ENCODE measurements around the gene PNPT1. TPM values are rescaled to one million over a fixed set of nuclear protein-coding genes. Genes with fewer than 3 reads are reported as not detected.
"Not testable (repeated sequence)": the region's sequence is repeated elsewhere in the genome, so short reads cannot be mapped to it uniquely, and the experiment has no call there.

PNPT1 gene
- total RNA-seq, 4 donors from 2014 or later, result 5.6 to 10.4 (median 8.9) TPM

GRCh38 chr2:55601849-55602248 is 91.8 kb downstream of the PNPT1 start:
- no peak for DNase-seq (ENCODE audit: low spot score in 2 of 2)
- no peak overlapping the region for H3K4me3 ChIP-seq (ENCODE audit: low read depth, poor library complexity, severe bottlenecking)
- TF ChIP-seq CTCF (IDR thresholded peaks at IDR 0.05) (no peak), POLR2A (IDR thresholded peaks at IDR 0.05) (no peak)
- intact Hi-C loops (cut with DNase I; ENCODE audit: low total_unique reads), result no loop called here

- no peak for DNase-seq (ENCODE audit: low spot score in 2 of 2)
- no peak for TF ChIP-seq CTCF (IDR thresholded peaks at IDR 0.05)
- no peak for TF ChIP-seq POLR2A (IDR thresholded peaks at IDR 0.05)
- intact Hi-C loops (cut with DNase I; ENCODE audit: low total_unique reads), result no loop called here
- WGBS, 2 donors, result 89 to 92% methylated on average over 11 of the region's 11 CpGs
- H3K4me3 ChIP-seq (ENCODE audit: low read depth, poor library complexity, severe bottlenecking), result no peak overlapping the region
Observed at GRCh38 chr2:55598056-55598795, 95.4 kb downstream of the PNPT1 start.

GRCh38 chr2:55596795-55597194 is 96.8 kb downstream of the PNPT1 start:
- intact Hi-C loops (cut with DNase I; ENCODE audit: low total_unique reads); H3K4me3 ChIP-seq (ENCODE audit: low read depth, poor library complexity, severe bottlenecking); DNase-seq (ENCODE audit: low spot score in 2 of 2): not testable (repeated sequence)
- 95 to 96% methylated on average over 6 of the region's 6 CpGs for WGBS, 2 donors

GRCh38 chr2:55595536-55595935 is 98.1 kb downstream of the PNPT1 start:
- intact Hi-C loops (cut with DNase I; ENCODE audit: low total_unique reads), result no loop called here

GRCh38 chr2:55592130-55592529 is 101.5 kb downstream of the PNPT1 start:
- no peak overlapping the region for H3K4me3 ChIP-seq (ENCODE audit: low read depth, poor library complexity, severe bottlenecking)
- 47% methylated on average over 1 of the region's 1 CpG for WGBS, 2 donors
- DNase-seq (ENCODE audit: low spot score in 2 of 2), result no peak
- intact Hi-C loops (cut with DNase I; ENCODE audit: low total_unique reads), result no loop called here
- no peak for TF ChIP-seq POLR2A (IDR thresholded peaks at IDR 0.05)
- TF ChIP-seq CTCF (IDR thresholded peaks at IDR 0.05), result no peak

More at GRCh38 chr2:55595536-55595935, 98.1 kb downstream of the PNPT1 start:
- H3K4me3 ChIP-seq (ENCODE audit: low read depth, poor library complexity, severe bottlenecking), result no peak overlapping the region
- TF ChIP-seq CTCF (IDR thresholded peaks at IDR 0.05) (no peak), POLR2A (IDR thresholded peaks at IDR 0.05) (no peak)
- DNase-seq (ENCODE audit: low spot score in 2 of 2), result no peak

GRCh38 chr2:55590810-55591440 is 102.7 kb downstream of the PNPT1 start:
- WGBS, 2 donors, result 64 to 68% methylated on average over 7 of the region's 7 CpGs
- DNase-seq (ENCODE audit: low spot score in 2 of 2), result no peak
- intact Hi-C loops (cut with DNase I; ENCODE audit: low total_unique reads), result no loop called here
- no peak for TF ChIP-seq CTCF (IDR thresholded peaks at IDR 0.05)
- TF ChIP-seq POLR2A (IDR thresholded peaks at IDR 0.05), result no peak
- no peak overlapping the region for H3K4me3 ChIP-seq (ENCODE audit: low read depth, poor library complexity, severe bottlenecking)
